GM12873 (cell line): ENCODE data around the gene NPB.

Experiments used
- CTCF ChIP-seq: IDR thresholded peaks from 2 replicates; pipeline ENCODE4 v1.5.1; 2012; ENCODE audit warnings: low read depth, mild to moderate bottlenecking, moderate library complexity, low read length, control low read depth; ENCODE audit not compliant: insufficient read depth; ENCODE audit errors: missing control alignments

NPB gene

GRCh38 chr17:81902653-81903414 lies 796 bp downstream of the NPB start:
- no peak for TF ChIP-seq CTCF

DNA sequence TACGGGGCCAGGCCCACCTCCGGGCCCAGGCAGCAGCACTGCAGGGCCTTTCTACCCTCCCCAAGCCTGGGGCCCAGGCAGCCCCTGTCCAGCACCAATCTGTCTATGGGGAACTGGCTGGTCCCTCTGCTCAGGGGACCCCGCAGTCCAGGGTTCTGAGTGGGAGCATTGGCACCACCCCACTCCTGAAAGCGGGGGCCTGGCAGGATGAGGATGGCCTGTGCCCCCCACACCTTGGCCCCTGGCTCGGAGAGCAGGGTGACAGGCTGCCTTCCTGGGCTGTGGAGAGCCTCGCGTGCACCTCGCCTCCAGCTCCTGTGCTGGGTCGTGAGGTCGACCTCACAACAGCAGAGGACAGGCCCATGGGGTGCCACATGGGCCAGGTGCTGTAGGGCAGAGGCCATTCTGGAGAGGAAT lies 1.4 kb downstream of the NPB start:
- TF ChIP-seq CTCF: no peak

- TF ChIP-seq CTCF: no peak
Observed at GRCh38 chr17:81903896-81904599, 2.0 kb downstream of the NPB start.

GRCh38 chr17:81904600-81905423 lies 2.8 kb downstream of the NPB start:
- TF ChIP-seq CTCF: no peak

DNA sequence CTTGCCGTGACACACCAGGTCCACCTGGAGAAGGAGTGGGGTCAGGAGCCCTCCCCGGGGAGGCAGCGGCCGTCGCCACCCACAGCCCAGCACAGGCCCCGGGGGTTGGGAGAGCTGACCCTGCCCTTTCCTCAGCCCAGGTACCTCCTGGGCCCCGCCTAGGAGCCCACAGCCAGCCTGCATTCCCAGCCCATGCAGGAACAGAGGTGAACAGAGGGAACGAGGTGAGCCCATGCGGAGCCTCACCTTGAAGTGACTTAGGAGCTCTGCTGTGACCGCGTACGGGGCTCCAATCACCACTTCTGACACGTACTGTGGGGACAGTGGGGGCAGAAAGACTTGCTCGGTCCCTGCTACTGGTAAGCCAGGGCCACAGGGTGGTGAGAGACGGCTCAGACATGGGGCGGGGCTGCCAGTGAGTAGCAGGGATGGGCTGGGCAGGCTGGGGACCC lies 3.4 kb downstream of the NPB start:
- no peak for TF ChIP-seq CTCF

DNA sequence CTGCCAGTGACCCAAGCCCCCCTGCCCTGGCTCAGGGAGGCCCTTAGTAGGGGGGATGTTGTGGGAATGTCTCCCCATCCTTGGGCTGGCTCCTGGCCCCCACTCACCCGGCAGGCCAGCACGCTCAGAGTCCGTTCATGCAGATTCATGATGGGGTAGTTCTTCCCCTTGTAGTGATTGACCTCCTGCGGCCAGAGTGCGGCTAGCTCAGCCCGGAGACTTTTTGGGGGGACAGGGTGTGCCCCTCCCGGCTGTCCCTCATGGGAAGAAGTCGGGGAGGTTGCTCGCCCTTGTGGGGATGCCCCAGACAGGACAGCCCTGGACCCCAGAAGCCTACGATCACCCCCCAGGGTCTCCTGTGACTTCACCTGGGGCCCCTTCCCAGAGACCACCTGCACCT lies 4.0 kb downstream of the NPB start:
- no peak for TF ChIP-seq CTCF

- TF ChIP-seq CTCF: peak; percentile 18
Observed at GRCh38 chr17:81906476-81907218, 4.6 kb downstream of the NPB start.
